ENCODE measurements around the gene SRP68. TPM values are rescaled to one million over a fixed set of nuclear protein-coding genes. Genes with fewer than 3 reads are reported as not detected.
A peak's percentile ranks its signal among the peaks of the same experiment; 100 is the strongest.

SRP68 gene
- total and polyA plus RNA-seq, 4 donors, result 17.7 to 36.7 (median 28.7) TPM

- H3K27me3 ChIP-seq (ENCODE audit: control insufficient read depth in 4 of 4, insufficient read depth in 4 of 4, low read length in 3 of 4), result no peaks in the 10 kb centered on the region
- TF ChIP-seq SP1 (IDR thresholded peaks at IDR 0.05) (peak; percentile 23), JUND (IDR thresholded peaks at IDR 0.05) (peak in 1 of 2 donors; percentile 35), REST (IDR thresholded peaks at IDR 0.05) (no peak), HNF4A (conservative IDR thresholded peaks at IDR 0.05) (peak; percentile 34 to 77), RXRA (IDR thresholded peaks at IDR 0.05) (peak; percentile 65 to 84)
- H3K9ac ChIP-seq (ENCODE audit: low read depth in 1 of 2, low read length in 2 of 2), result peak overlapping the region in 1 of 2 donors; percentile 18
- H3K9me3 ChIP-seq (ENCODE audit: control insufficient read depth in 4 of 4, low read length in 3 of 4), result no peaks in the 10 kb centered on the region
- H3K27ac ChIP-seq (ENCODE audit: low read depth in 1 of 2, low read length in 2 of 2), result peak overlapping the region; percentile 88 to 93
- WGBS, result 72% methylated on average over 7 of the region's 7 CpGs
- H3K36me3 ChIP-seq (ENCODE audit: control insufficient read depth in 4 of 4, insufficient read depth in 3 of 4, low read depth in 1 of 4, low read length in 3 of 4), result peaks cover 0 to 5% (median 3%) of the 10 kb centered on the region in 4 donors
- DNase-seq (ENCODE audit: low spot score), result no peak
- peaks cover 17 to 56% (median 44%) of the 10 kb centered on the region in 4 donors for H3K4me1 ChIP-seq (ENCODE audit: control insufficient read depth in 4 of 4, insufficient read depth in 4 of 4, low read length in 3 of 4)
- no peak overlapping the region for H3K4me3 ChIP-seq (ENCODE audit: low read depth in 1 of 3, low read length in 3 of 3)
These were observed 76.9 kb downstream of the SRP68 start for GRCh38 chr17:75995385-75995925.

- Histone ChIP-seq H3K9me3 (ENCODE audit: control insufficient read depth in 4 of 4, low read length in 3 of 4) (no peaks in the 10 kb centered on the region), H3K27ac (ENCODE audit: low read depth in 1 of 2, low read length in 2 of 2) (peak overlapping the region; percentile 88 to 93), H3K4me1 (ENCODE audit: control insufficient read depth in 4 of 4, insufficient read depth in 4 of 4, low read length in 3 of 4) (peaks cover 13 to 50% (median 39%) of the 10 kb centered on the region in 4 donors), H3K9ac (ENCODE audit: low read depth in 1 of 2, low read length in 2 of 2) (peak overlapping the region in 1 of 2 donors; percentile 18), H3K4me3 (ENCODE audit: low read depth in 1 of 3, low read length in 3 of 3) (no peak overlapping the region), H3K36me3 (ENCODE audit: control insufficient read depth in 4 of 4, insufficient read depth in 3 of 4, low read depth in 1 of 4, low read length in 3 of 4) (peaks cover 0 to 5% (median 3%) of the 10 kb centered on the region in 4 donors), H3K27me3 (ENCODE audit: control insufficient read depth in 4 of 4, insufficient read depth in 4 of 4, low read length in 3 of 4) (no peaks in the 10 kb centered on the region)
- WGBS, result 77% methylated on average over 5 of the region's 5 CpGs
- TF ChIP-seq JUND (IDR thresholded peaks at IDR 0.05) (no peak), YY1 (IDR thresholded peaks at IDR 0.05) (no peak), EGR1 (IDR thresholded peaks at IDR 0.05; ENCODE audit: low read depth in 2 of 2) (no peak), NR2F2 (IDR thresholded peaks at IDR 0.05) (no peak), FOXA2 (IDR thresholded peaks at IDR 0.05) (no peak), CTCF (IDR thresholded peaks at IDR 0.05; ENCODE audit: low read depth, low read length, missing input control) (no peak)
- no peak for DNase-seq (ENCODE audit: low spot score)
These were observed 77.4 kb downstream of the SRP68 start for GRCh38 chr17:75994802-75995370.

GRCh38 chr17:75991396-75991795 lies 80.9 kb downstream of the SRP68 start:
- DNase-seq (ENCODE audit: low spot score), result no peak
- no peaks in the 10 kb centered on the region for H3K9me3 ChIP-seq (ENCODE audit: control insufficient read depth in 4 of 4, low read length in 3 of 4)
- H3K4me1 ChIP-seq (ENCODE audit: control insufficient read depth in 4 of 4, insufficient read depth in 4 of 4, low read length in 3 of 4), result peaks cover 4 to 18% (median 13%) of the 10 kb centered on the region in 4 donors
- 97% methylated on average over 9 of the region's 9 CpGs for WGBS
- H3K27me3 ChIP-seq (ENCODE audit: control insufficient read depth in 4 of 4, insufficient read depth in 4 of 4, low read length in 3 of 4), result no peaks in the 10 kb centered on the region
- TF ChIP-seq TAF1 (conservative IDR thresholded peaks at IDR 0.05) (no peak), FOXA1 (IDR thresholded peaks at IDR 0.05) (no peak), JUND (IDR thresholded peaks at IDR 0.05) (no peak), RXRA (IDR thresholded peaks at IDR 0.05) (no peak), ATF3 (IDR thresholded peaks at IDR 0.05) (no peak), SP1 (IDR thresholded peaks at IDR 0.05) (no peak), GABPA (IDR thresholded peaks at IDR 0.05 in 1 of 2, conservative IDR thresholded peaks at IDR 0.05 in 1 of 2) (no peak), YY1 (IDR thresholded peaks at IDR 0.05) (no peak), HNF4A (conservative IDR thresholded peaks at IDR 0.05) (no peak), ZBTB33 (IDR thresholded peaks at IDR 0.05) (no peak)
- no peak overlapping the region for H3K27ac ChIP-seq (ENCODE audit: low read depth in 1 of 2, low read length in 2 of 2)
- no peak overlapping the region for H3K9ac ChIP-seq (ENCODE audit: low read depth in 1 of 2, low read length in 2 of 2)
- H3K36me3 ChIP-seq (ENCODE audit: control insufficient read depth in 4 of 4, insufficient read depth in 3 of 4, low read depth in 1 of 4, low read length in 3 of 4), result peaks cover 0 to 6% (median 4%) of the 10 kb centered on the region in 4 donors
- H3K4me3 ChIP-seq (ENCODE audit: low read depth in 1 of 3, low read length in 3 of 3), result no peak overlapping the region
